Endothelial cell of umbilical vein (primary cell): ENCODE data around the gene CCNK. TPM values are rescaled to one million over a fixed set of nuclear protein-coding genes. Genes with fewer than 3 reads are reported as not detected.

Experiments
- BruUV-seq: library from RNA; stranded (reverse); fragments of 400-500 nt; replicated peaks from 2 replicates; lab custom pipeline; 2021; lab: Mats Ljungman, UMichigan
- CTCF ChIA-PET: fragments of 300-600, 350-600 bp; sonication (Branson Sonifier 250); formaldehyde crosslinking; loops from one replicate; lab custom pipeline; 2021; ENCODE audit warnings: antibody characterized with exemption, inconsistent platforms; lab: Charles Lee
- POLR2A ChIA-PET: fragments of 300-600, 350-600 bp; sonication (Branson Sonifier 250); formaldehyde crosslinking; loops from one replicate; lab custom pipeline; 2021; ENCODE audit warnings: antibody characterized with exemption, inconsistent platforms; lab: Charles Lee
- DNase-seq: peaks from one replicate; pipeline ENCODE4 v3.0.0-alpha.2; 2011; ENCODE audit warnings: low read depth, low spot score
- FAIRE-seq: peaks from 2 replicates; lab custom pipeline; 2011; peaks lifted over from hg19 to GRCh38; lab: Jason Lieb, UNC
- H2AFZ ChIP-seq: 2 replicates; pipeline ENCODE4 v1.6.0; 2012; ENCODE audit warnings: low read depth, low read length, control low read depth, inconsistent platforms
- H3K27ac ChIP-seq: 2 replicates; pipeline ENCODE4 v1.5.1; 2011; ENCODE audit warnings: low read depth, mild to moderate bottlenecking, control low read depth, low read length, moderate library complexity; ENCODE audit not compliant: insufficient read depth
- H3K27me3 ChIP-seq, 2 experiments: 2 replicates each; pipeline versions ENCODE4 v1.6.0 to v1.6.1; 2011; ENCODE audit warnings: low read length in 2 of 2, mixed read lengths in 1 of 2; ENCODE audit not compliant: control insufficient read depth in 2 of 2, insufficient read depth in 2 of 2
- H3K36me3 ChIP-seq, 2 experiments: 2 replicates in 1 of 2; 3 replicates in 1 of 2; pipeline ENCODE4 v1.5.1; 2011; ENCODE audit warnings: low read length in 2 of 2, mild to moderate bottlenecking in 1 of 2, moderate library complexity in 1 of 2; ENCODE audit not compliant: control insufficient read depth in 2 of 2, insufficient read depth in 2 of 2; ENCODE audit errors: extremely low read depth in 1 of 2
- H3K4me1 ChIP-seq: 3 replicates; pipeline ENCODE4 v1.5.1; 2011; ENCODE audit warnings: mild to moderate bottlenecking, low read length; ENCODE audit not compliant: control insufficient read depth, insufficient read depth; ENCODE audit errors: extremely low read depth
- H3K4me2 ChIP-seq: 2 replicates; pipeline ENCODE4 v1.6.1; 2011; ENCODE audit warnings: low read length, control low read depth, mixed read lengths; ENCODE audit not compliant: insufficient read depth
- H3K4me3 ChIP-seq, 3 experiments: fragments of 200-600 bp in 1 of 3; sonication (generic), shearing (Covaris generic) in 1 of 3; replicated peaks in 1 of 3; 2 replicates each; pipeline ENCODE4 v1.5.1; 2011 to 2016; ENCODE audit warnings: control low read depth in 3 of 3, low read length in 3 of 3, mild to moderate bottlenecking in 2 of 3, inconsistent platforms in 1 of 3, low read depth in 1 of 3, moderate library complexity in 1 of 3; ENCODE audit not compliant: insufficient read depth in 1 of 3
- H3K79me2 ChIP-seq: 2 replicates; pipeline ENCODE4 v1.6.0; 2012; ENCODE audit warnings: low read length, inconsistent platforms; ENCODE audit not compliant: control insufficient read depth, insufficient read depth
- H3K9ac ChIP-seq: replicated peaks from 2 replicates; pipeline ENCODE3; 2011; ENCODE audit warnings: low read length, control low read depth; ENCODE audit not compliant: insufficient read depth; ENCODE audit errors: extremely low read depth
- H3K9me1 ChIP-seq: replicated peaks from 3 replicates; pipeline ENCODE4 v1.6.0; 2011; ENCODE audit warnings: mild to moderate bottlenecking, low read length; ENCODE audit not compliant: control insufficient read depth, insufficient read depth; ENCODE audit errors: extremely low read depth
- H3K9me3 ChIP-seq: replicated peaks from 2 replicates; pipeline ENCODE4 v1.5.1; 2012; ENCODE audit warnings: low read length, inconsistent platforms; ENCODE audit not compliant: control insufficient read depth, insufficient read depth
- H4K20me1 ChIP-seq: replicated peaks from 2 replicates; pipeline ENCODE3; 2011; ENCODE audit warnings: mild to moderate bottlenecking, low read length; ENCODE audit not compliant: control insufficient read depth, insufficient read depth; ENCODE audit errors: extremely low read depth
- CTCF ChIP-seq, 2 donors: IDR thresholded peaks; 1 replicate in 1 of 2; 2 replicates in 1 of 2; pipeline ENCODE4 v1.5.1; 2011; ENCODE audit warnings: low read length in 2 of 2, mild to moderate bottlenecking in 2 of 2, moderate library complexity in 2 of 2, control low read depth in 1 of 2, inconsistent platforms in 1 of 2, low read depth in 1 of 2; ENCODE audit not compliant: insufficient read depth in 1 of 2; ENCODE audit errors: extremely low read depth in 1 of 2
- EZH2 ChIP-seq: IDR thresholded peaks from 2 replicates; pipeline ENCODE4 v1.6.1; 2012; ENCODE audit warnings: borderline replicate concordance, low read depth, mild to moderate bottlenecking, moderate library complexity, low read length, inconsistent platforms; ENCODE audit not compliant: severe bottlenecking
- FOS ChIP-seq: IDR thresholded peaks from 2 replicates; pipeline ENCODE4 v1.6.1; 2011; ENCODE audit warnings: mild to moderate bottlenecking, low read length, moderate library complexity, borderline replicate concordance; ENCODE audit not compliant: insufficient read depth
- GATA2 ChIP-seq: IDR thresholded peaks from 2 replicates; pipeline ENCODE4 v1.7.0; 2011; ENCODE audit warnings: low read depth, mild to moderate bottlenecking, moderate library complexity, mixed read lengths, low read length; ENCODE audit not compliant: insufficient read length, insufficient read depth
- JUN ChIP-seq: IDR thresholded peaks from 2 replicates; pipeline ENCODE4 v1.6.1; 2011; ENCODE audit warnings: borderline replicate concordance, low read depth; ENCODE audit not compliant: insufficient read length, insufficient read depth
- MAX ChIP-seq: IDR thresholded peaks from 2 replicates; pipeline ENCODE4 v1.6.1; 2011; ENCODE audit not compliant: insufficient read depth, insufficient read length
- MYC ChIP-seq: IDR thresholded peaks from one replicate; pipeline ENCODE4 v1.6.1; 2011; ENCODE audit warnings: mild to moderate bottlenecking, low read depth, low read length
- POLR2A ChIP-seq: IDR thresholded peaks from 2 replicates; pipeline ENCODE4 v1.6.1; 2012; ENCODE audit warnings: low read depth, mild to moderate bottlenecking, control low read depth, low read length
- POLR2AphosphoS5 ChIP-seq: IDR thresholded peaks from 2 replicates; pipeline ENCODE4 v1.6.1; 2012; ENCODE audit warnings: low read depth, mild to moderate bottlenecking, control low read depth, low read length, moderate library complexity; ENCODE audit not compliant: insufficient read depth
- dilution Hi-C: fragments of 300-500 bp; cut with MboI; formaldehyde crosslinking; loops from one replicate; pipeline ENCODE4 v1.15.0; 2019; ENCODE audit warnings: low sequenced_read_pairs; ENCODE audit not compliant: extremely low pct_ligation_motif_present
- intact Hi-C: fragments of 100-400 bp; cut with micrococcal nuclease; formaldehyde crosslinking; loops from one replicate; pipeline ENCODE4 v1.10.0; 2022
- polyA plus RNA-seq, 4 experiments: library from polyadenylated mRNA; depleted of rRNA in 3 of 4; stranded (reverse) in 3 of 4; unstranded in 1 of 4; fragments of >200 nt; gene quantifications; 2 replicates each; pipeline versions ENCODE4 v1.2.1 to v1.2.3, GENCODE V29; 2011 to 2012; ENCODE audit warnings: missing spikeins in 1 of 4
- total RNA-seq: library from RNA; stranded (reverse); gene quantifications from 2 replicates; pipeline ENCODE4 v1.2.3, GENCODE V29; 2021

Gene CCNK
- total and polyA plus RNA-seq, 2 donors (not counting 3 experiments of a cell fraction or from before 2014, with no cell fraction given), result 11.9 to 59.3 TPM

- dilution Hi-C loops, result no loop called here
- intact Hi-C loops, result no loop called here
- BruUV-seq, result no TSS peak
These were observed 2.9 kb downstream of the CCNK start for GRCh38 chr14:99484106-99484505.

GRCh38 chr14:99497341-99497740 lies 16.1 kb downstream of the CCNK start:
- Histone ChIP-seq H3K4me2 (no peak overlapping the region), H3K9me1 (no peaks in the 10 kb centered on the region), H3K4me3 (no peak overlapping the region), H3K27me3 (no peaks in the 10 kb centered on the region), H3K79me2 (peaks cover 11% of the 10 kb centered on the region), H3K4me1 (no peaks in the 10 kb centered on the region), H2AFZ (no peak overlapping the region), H3K27ac (no peak overlapping the region), H3K36me3 (peaks cover 22 to 27% of the 10 kb centered on the region in 2 experiments), H3K9me3 (no peaks in the 10 kb centered on the region), H3K9ac (no peak overlapping the region), H4K20me1 (no peaks in the 10 kb centered on the region)
- no peak for TF ChIP-seq POLR2AphosphoS5
- TF ChIP-seq CTCF (IDR thresholded peaks at IDR 0.05; ENCODE audit: extremely low read depth in 1 of 2, insufficient read depth in 1 of 2, low read depth in 1 of 2, low read length in 2 of 2), result no peak
- no peak for TF ChIP-seq EZH2
- no peak for TF ChIP-seq MAX
- TF ChIP-seq JUN, result no peak
- no peak for TF ChIP-seq MYC
- TF ChIP-seq FOS, result no peak
- TF ChIP-seq POLR2A, result no peak
- TF ChIP-seq GATA2, result no peak
- FAIRE-seq, result no peak
- intact Hi-C loops, result no loop called here
- POLR2A ChIA-PET, result no interaction called here
- BruUV-seq, result no TSS peak
- no peak for DNase-seq
- CTCF ChIA-PET, result no interaction called here
- dilution Hi-C loops, result no loop called here

More at GRCh38 chr14:99484106-99484505, 2.9 kb downstream of the CCNK start:
- H3K79me2 ChIP-seq, result peaks cover 86% of the 10 kb centered on the region
- H4K20me1 ChIP-seq, result peaks cover 26% of the 10 kb centered on the region
- TF ChIP-seq POLR2AphosphoS5 (no peak), EZH2 (no peak), GATA2 (no peak), MAX (no peak)
- FAIRE-seq (no peak), DNase-seq (no peak)
- H3K27ac ChIP-seq, result no peak overlapping the region
- no peak overlapping the region for H2AFZ ChIP-seq
- H3K36me3 ChIP-seq, result no peaks in the 10 kb centered on the region
- no peak overlapping the region for H3K4me2 ChIP-seq
- ChIA-PET CTCF (no interaction called here), POLR2A (no interaction called here)
- peaks cover 16% of the 10 kb centered on the region for H3K4me1 ChIP-seq
- no peaks in the 10 kb centered on the region for H3K27me3 ChIP-seq
- H3K9me3 ChIP-seq, result no peaks in the 10 kb centered on the region
- H3K9ac ChIP-seq, result no peak overlapping the region
- no peaks in the 10 kb centered on the region for H3K9me1 ChIP-seq
- H3K4me3 ChIP-seq, result no peak overlapping the region
